Glomerular visceral epithelial cell (primary cell): ENCODE measurements around the gene HAT1.

Experiments
- DNase-seq: peaks from one replicate; pipeline ENCODE4 v3.0.0-alpha.2; 2016; ENCODE audit errors: extremely low spot score

The HAT1 gene

GRCh38 chr2:171919453-171919852 is 2.8 kb upstream of the HAT1 start:
- no peak for DNase-seq

GRCh38 chr2:171921970-171922229 is 361 bp upstream of the HAT1 start:
- DNase-seq = no peak

GRCh38 chr2:171923206-171923605 is 945 bp downstream of the HAT1 start:
- peak; percentile 50 for DNase-seq

- no peak for DNase-seq
These were observed 2.1 kb downstream of the HAT1 start for GRCh38 chr2:171924170-171924942.

GRCh38 chr2:171930385-171930784 is 8.1 kb downstream of the HAT1 start:
- DNase-seq = no peak

GRCh38 chr2:171939058-171939742 is 16.9 kb downstream of the HAT1 start:
- no peak for DNase-seq

GRCh38 chr2:171939743-171940071 is 17.4 kb downstream of the HAT1 start:
- no peak for DNase-seq

GRCh38 chr2:171941316-171941699 is 19.0 kb downstream of the HAT1 start:
- no peak for DNase-seq

- no peak for DNase-seq
These were observed 21.6 kb downstream of the HAT1 start for GRCh38 chr2:171943869-171944268.

- DNase-seq = no peak
These were observed 30.0 kb downstream of the HAT1 start for GRCh38 chr2:171952276-171952675.

GRCh38 chr2:171952748-171953147 is 30.5 kb downstream of the HAT1 start:
- no peak for DNase-seq

GRCh38 chr2:171956135-171956825 is 34.0 kb downstream of the HAT1 start:
- DNase-seq = no peak

GRCh38 chr2:171957061-171957460 is 34.8 kb downstream of the HAT1 start:
- DNase-seq = peak; percentile 13

- peak; percentile 21 for DNase-seq
These were observed 36.2 kb downstream of the HAT1 start for GRCh38 chr2:171958475-171958874.

GRCh38 chr2:171959998-171960397 is 37.7 kb downstream of the HAT1 start:
- DNase-seq = no peak

- DNase-seq = no peak
These were observed 38.3 kb downstream of the HAT1 start for GRCh38 chr2:171960570-171960969.

- no peak for DNase-seq
These were observed 40.9 kb downstream of the HAT1 start for GRCh38 chr2:171963198-171963597.

GRCh38 chr2:171964308-171964707 is 42.0 kb downstream of the HAT1 start:
- no peak for DNase-seq

- DNase-seq = no peak
These were observed 43.0 kb downstream of the HAT1 start for GRCh38 chr2:171965238-171965637.

- no peak for DNase-seq
These were observed 43.4 kb downstream of the HAT1 start for GRCh38 chr2:171965661-171966060.

GRCh38 chr2:171966235-171966634 is 44.0 kb downstream of the HAT1 start:
- no peak for DNase-seq

- DNase-seq = no peak
These were observed 44.4 kb downstream of the HAT1 start for GRCh38 chr2:171966688-171967087.

- DNase-seq = no peak
These were observed 46.2 kb downstream of the HAT1 start for GRCh38 chr2:171968509-171968908.
